GM12878 (cell line): Measurements from ENCODE around the gene FRMD5. TPM values are rescaled to one million over a fixed set of nuclear protein-coding genes. Genes with fewer than 3 reads are reported as not detected.

Experiments
- CBX5 ChIP-seq: sonication (generic); IDR thresholded peaks from 2 replicates; pipeline ENCODE4 v1.6.1; 2016; ENCODE audit warnings: low read depth, moderate library complexity, mild to moderate bottlenecking, inconsistent platforms
- EED ChIP-seq: sonication (generic); IDR thresholded peaks from 2 replicates; pipeline ENCODE4 v1.6.1; 2016; ENCODE audit warnings: antibody characterized with exemption, low read depth
- EGR1 ChIP-seq, 2 experiments: IDR thresholded peaks; 1 replicate in 1 of 2; 2 replicates in 1 of 2; pipeline ENCODE4 v1.6.1; 2011 to 2012; ENCODE audit warnings: low read depth in 2 of 2, low read length in 2 of 2, borderline replicate concordance in 1 of 2, mild to moderate bottlenecking in 1 of 2, moderate library complexity in 1 of 2
- FOS ChIP-seq: IDR thresholded peaks from 3 replicates; pipeline ENCODE4 v1.6.1; 2011; ENCODE audit warnings: borderline replicate concordance; ENCODE audit not compliant: insufficient read length; ENCODE audit errors: extremely low read depth
- HDAC2 ChIP-seq: fragments of 200-600 bp; sonication (generic); IDR thresholded peaks from 2 replicates; pipeline ENCODE4 v1.6.1; 2017
- IKZF1 ChIP-seq: fragments of 450-650 bp; conservative IDR thresholded peaks from 2 replicates; pipeline ENCODE4 v1.6.1; 2017; ENCODE audit warnings: antibody characterized with exemption, mild to moderate bottlenecking
- KAT2A ChIP-seq: conservative IDR thresholded peaks from 2 replicates; pipeline ENCODE4 v1.6.1; 2011; ENCODE audit warnings: low read depth, low read length; ENCODE audit not compliant: control insufficient read depth
- MEF2B ChIP-seq: fragments of 450-650 bp; IDR thresholded peaks from 2 replicates; pipeline ENCODE4 v1.6.1; 2018; ENCODE audit warnings: mild to moderate bottlenecking, moderate library complexity; ENCODE audit not compliant: partially characterized antibody, poor library complexity, severe bottlenecking
- NR2F1 ChIP-seq: fragments of 450-650 bp; conservative IDR thresholded peaks from 2 replicates; pipeline ENCODE4 v1.6.1; 2017; ENCODE audit warnings: mild to moderate bottlenecking
- PAX8 ChIP-seq: fragments of 450-650 bp; IDR thresholded peaks from 2 replicates; pipeline ENCODE4 v1.6.1; 2017; ENCODE audit warnings: mild to moderate bottlenecking, moderate library complexity
- PML ChIP-seq: IDR thresholded peaks from 2 replicates; pipeline ENCODE4 v1.6.1; 2012; ENCODE audit warnings: low read length, inconsistent platforms
- POU2F2 ChIP-seq: IDR thresholded peaks from 3 replicates; pipeline ENCODE4 v1.6.1; 2011; ENCODE audit warnings: low read depth, mild to moderate bottlenecking, low read length, borderline replicate concordance
- RFX5 ChIP-seq: IDR thresholded peaks from 2 replicates; pipeline ENCODE4 v1.6.1; 2011; ENCODE audit warnings: low read depth, low read length, improper control_type of control experiment
- RUNX3 ChIP-seq: IDR thresholded peaks from 2 replicates; pipeline ENCODE4 v1.6.1; 2012; ENCODE audit warnings: low read length, inconsistent platforms
- WRNIP1 ChIP-seq: IDR thresholded peaks from 2 replicates; pipeline ENCODE4 v1.6.1; 2011; ENCODE audit warnings: low read depth, low read length, improper control_type of control experiment, borderline replicate concordance
- ZNF207 ChIP-seq: fragments of 450-650 bp; IDR thresholded peaks from 2 replicates; pipeline ENCODE4 v1.6.1; 2014; ENCODE audit warnings: antibody characterized with exemption, mild to moderate bottlenecking, borderline replicate concordance
- ZNF217 ChIP-seq: fragments of 450-650 bp; IDR thresholded peaks from 2 replicates; pipeline ENCODE4 v1.6.1; 2017; ENCODE audit warnings: antibody characterized with exemption, mild to moderate bottlenecking
- ZSCAN29 ChIP-seq: fragments of 450-650 bp; IDR thresholded peaks from 2 replicates; pipeline ENCODE4 v1.6.1; 2017; ENCODE audit warnings: mild to moderate bottlenecking, moderate library complexity
- polyA plus RNA-seq, 11 experiments: library from polyadenylated mRNA; depleted of rRNA in 4 of 11; unstranded in 6 of 11; stranded (reverse) in 5 of 11; fragments of >200 nt; fragmentation: Nextera tagmentation in 4 of 11; fragmentation: Illumina TruSeq in 1 of 11; extraction: Ambion mirVana in 4 of 11; extraction: Trizol in 1 of 11; gene quantifications; 1 replicate in 1 of 11; 2 replicates in 10 of 11; pipeline versions ENCODE4 v1.2.1 to v1.2.3, GENCODE V29; 2011 to 2016; ENCODE audit warnings: inconsistent platforms in 2 of 11, missing spikeins in 2 of 11, low read depth in 1 of 11
- total RNA-seq, 4 experiments: library from RNA; depleted of rRNA in 3 of 4; stranded (reverse); fragments of >200 nt in 3 of 4; fragmentation: Illumina TruSeq in 1 of 4; extraction: Trizol in 1 of 4; gene quantifications; 2 replicates each; pipeline versions ENCODE4 v1.2.1 to v1.2.3, GENCODE V29; 2013 to 2021
- TF ChIP-seq, protein P1 (sequence below): fragments of 450-650 bp; IDR thresholded peaks from 2 replicates; pipeline ENCODE4 v1.6.1; 2016; ENCODE audit warnings: mild to moderate bottlenecking
- TF ChIP-seq, protein P2 (sequence below): fragments of 450-650 bp; conservative IDR thresholded peaks from 2 replicates; pipeline ENCODE4 v1.6.1; 2017; ENCODE audit warnings: mild to moderate bottlenecking, moderate library complexity
- TF ChIP-seq, protein P3 (sequence below): fragments of 450-650 bp; formaldehyde crosslinking; IDR thresholded peaks from 2 replicates; pipeline ENCODE4 v1.4.0; 2022; ENCODE audit warnings: mild to moderate bottlenecking, moderate library complexity
- TF ChIP-seq, protein P4 (sequence below), 3 experiments: IDR thresholded peaks in 2 of 3; conservative IDR thresholded peaks in 1 of 3; 2 replicates each; pipeline ENCODE4 v1.5.1; 2011; ENCODE audit warnings: low read depth in 3 of 3, low read length in 3 of 3, mild to moderate bottlenecking in 3 of 3, control low read depth in 2 of 3, moderate library complexity in 2 of 3, inconsistent platforms in 1 of 3, mixed read lengths in 1 of 3; ENCODE audit not compliant: control insufficient read depth in 2 of 3, insufficient read depth in 1 of 3; ENCODE audit errors: extremely low read depth in 1 of 3

FRMD5 gene
- total and polyA plus RNA-seq, 10 of the 15 experiments (the other 5 are each of a cell fraction or from before 2014, with no cell fraction given), result 0.26 to 6.4 (median 0.68) TPM; not detected in 1

DNA sequence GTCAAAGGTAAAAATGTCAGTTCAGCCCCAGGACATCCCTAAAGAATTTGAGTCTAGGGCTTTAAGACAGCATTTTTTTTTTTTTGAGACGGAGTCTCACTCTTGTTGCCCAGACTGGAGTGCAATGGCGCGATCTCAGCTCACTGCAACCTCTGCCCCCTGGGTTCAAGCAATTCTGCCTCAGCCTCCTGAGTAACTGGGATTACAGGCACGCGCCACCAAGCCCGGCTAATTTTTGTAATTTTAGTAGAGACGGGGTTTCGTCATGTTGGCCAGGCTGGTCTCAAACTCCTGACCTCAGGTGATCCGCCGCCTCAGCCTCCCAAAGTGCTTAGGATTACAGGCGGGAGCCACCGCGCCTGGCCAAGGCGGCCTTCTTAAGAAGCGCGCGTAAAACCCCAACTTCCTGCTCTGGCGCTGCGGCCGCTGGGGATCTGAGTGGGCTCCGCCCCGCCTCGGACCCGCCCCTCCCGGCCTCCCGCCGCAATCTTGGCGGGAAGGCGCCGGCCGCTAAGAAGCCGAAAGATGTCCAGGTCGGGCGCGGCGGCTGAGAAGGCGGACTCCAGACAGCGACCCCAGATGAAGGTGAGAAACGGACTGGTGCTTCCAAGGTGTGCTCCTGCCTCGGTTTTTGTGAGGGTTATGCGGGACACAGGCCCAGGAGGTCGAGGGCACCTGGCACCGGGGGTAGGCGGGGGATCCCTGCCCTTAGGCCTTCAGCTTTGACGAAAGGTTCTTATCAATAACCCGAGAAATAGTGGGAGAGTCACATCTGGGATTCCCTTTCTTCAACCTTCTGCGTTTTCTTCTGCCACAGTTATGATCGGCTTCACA lies 368.3 kb downstream of the FRMD5 start, which contains the start of gene WDR76 (continued):
- TF ChIP-seq, protein P1, sequence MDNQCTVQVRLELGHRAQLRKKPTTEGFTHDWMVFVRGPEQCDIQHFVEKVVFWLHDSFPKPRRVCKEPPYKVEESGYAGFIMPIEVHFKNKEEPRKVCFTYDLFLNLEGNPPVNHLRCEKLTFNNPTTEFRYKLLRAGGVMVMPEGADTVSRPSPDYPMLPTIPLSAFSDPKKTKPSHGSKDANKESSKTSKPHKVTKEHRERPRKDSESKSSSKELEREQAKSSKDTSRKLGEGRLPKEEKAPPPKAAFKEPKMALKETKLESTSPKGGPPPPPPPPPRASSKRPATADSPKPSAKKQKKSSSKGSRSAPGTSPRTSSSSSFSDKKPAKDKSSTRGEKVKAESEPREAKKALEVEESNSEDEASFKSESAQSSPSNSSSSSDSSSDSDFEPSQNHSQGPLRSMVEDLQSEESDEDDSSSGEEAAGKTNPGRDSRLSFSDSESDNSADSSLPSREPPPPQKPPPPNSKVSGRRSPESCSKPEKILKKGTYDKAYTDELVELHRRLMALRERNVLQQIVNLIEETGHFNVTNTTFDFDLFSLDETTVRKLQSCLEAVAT, result no peak
- peak; percentile 80; the same call in 1 of the 2 replicates for TF ChIP-seq PML
- TF ChIP-seq MEF2B, result no peak
- 0 out of 2 replicates have a peak, but pooled peaks have one; percentile 40 for TF ChIP-seq NR2F1
- TF ChIP-seq CBX5, result peak; percentile 55; the same call in 1 of the 2 replicates
- no peak for TF ChIP-seq RFX5
- TF ChIP-seq POU2F2, result no peak
- TF ChIP-seq, protein P2, sequence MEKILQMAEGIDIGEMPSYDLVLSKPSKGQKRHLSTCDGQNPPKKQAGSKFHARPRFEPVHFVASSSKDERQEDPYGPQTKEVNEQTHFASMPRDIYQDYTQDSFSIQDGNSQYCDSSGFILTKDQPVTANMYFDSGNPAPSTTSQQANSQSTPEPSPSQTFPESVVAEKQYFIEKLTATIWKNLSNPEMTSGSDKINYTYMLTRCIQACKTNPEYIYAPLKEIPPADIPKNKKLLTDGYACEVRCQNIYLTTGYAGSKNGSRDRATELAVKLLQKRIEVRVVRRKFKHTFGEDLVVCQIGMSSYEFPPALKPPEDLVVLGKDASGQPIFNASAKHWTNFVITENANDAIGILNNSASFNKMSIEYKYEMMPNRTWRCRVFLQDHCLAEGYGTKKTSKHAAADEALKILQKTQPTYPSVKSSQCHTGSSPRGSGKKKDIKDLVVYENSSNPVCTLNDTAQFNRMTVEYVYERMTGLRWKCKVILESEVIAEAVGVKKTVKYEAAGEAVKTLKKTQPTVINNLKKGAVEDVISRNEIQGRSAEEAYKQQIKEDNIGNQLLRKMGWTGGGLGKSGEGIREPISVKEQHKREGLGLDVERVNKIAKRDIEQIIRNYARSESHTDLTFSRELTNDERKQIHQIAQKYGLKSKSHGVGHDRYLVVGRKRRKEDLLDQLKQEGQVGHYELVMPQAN, result no peak; the same call in 1 of the 2 replicates
- TF ChIP-seq IKZF1, result peak; percentile 62
- peak; percentile 73 for TF ChIP-seq ZNF217
- no peak for TF ChIP-seq ZSCAN29
- no peak for TF ChIP-seq EED
- no peak for TF ChIP-seq PAX8
- TF ChIP-seq, protein P3, sequence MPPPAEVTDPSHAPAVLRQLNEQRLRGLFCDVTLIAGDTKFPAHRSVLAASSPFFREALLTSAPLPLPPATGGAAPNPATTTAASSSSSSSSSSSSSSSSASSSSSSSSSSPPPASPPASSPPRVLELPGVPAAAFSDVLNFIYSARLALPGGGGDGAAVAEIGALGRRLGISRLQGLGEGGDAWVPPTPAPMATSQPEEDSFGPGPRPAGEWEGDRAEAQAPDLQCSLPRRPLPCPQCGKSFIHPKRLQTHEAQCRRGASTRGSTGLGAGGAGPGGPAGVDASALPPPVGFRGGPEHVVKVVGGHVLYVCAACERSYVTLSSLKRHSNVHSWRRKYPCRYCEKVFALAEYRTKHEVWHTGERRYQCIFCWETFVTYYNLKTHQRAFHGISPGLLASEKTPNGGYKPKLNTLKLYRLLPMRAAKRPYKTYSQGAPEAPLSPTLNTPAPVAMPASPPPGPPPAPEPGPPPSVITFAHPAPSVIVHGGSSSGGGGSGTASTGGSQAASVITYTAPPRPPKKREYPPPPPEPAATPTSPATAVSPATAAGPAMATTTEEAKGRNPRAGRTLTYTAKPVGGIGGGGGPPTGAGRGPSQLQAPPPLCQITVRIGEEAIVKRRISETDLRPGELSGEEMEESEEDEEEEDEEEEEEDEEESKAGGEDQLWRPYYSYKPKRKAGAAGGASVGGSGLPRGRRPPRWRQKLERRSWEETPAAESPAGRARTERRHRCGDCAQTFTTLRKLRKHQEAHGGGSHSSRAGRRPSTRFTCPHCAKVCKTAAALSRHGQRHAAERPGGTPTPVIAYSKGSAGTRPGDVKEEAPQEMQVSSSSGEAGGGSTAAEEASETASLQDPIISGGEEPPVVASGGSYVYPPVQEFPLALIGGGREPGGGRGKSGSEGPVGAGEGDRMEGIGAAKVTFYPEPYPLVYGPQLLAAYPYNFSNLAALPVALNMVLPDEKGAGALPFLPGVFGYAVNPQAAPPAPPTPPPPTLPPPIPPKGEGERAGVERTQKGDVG (CRISPR knock-in tag), result no peak
- TF ChIP-seq WRNIP1, result no peak
- TF ChIP-seq HDAC2, result no peak
- TF ChIP-seq, protein P4, sequence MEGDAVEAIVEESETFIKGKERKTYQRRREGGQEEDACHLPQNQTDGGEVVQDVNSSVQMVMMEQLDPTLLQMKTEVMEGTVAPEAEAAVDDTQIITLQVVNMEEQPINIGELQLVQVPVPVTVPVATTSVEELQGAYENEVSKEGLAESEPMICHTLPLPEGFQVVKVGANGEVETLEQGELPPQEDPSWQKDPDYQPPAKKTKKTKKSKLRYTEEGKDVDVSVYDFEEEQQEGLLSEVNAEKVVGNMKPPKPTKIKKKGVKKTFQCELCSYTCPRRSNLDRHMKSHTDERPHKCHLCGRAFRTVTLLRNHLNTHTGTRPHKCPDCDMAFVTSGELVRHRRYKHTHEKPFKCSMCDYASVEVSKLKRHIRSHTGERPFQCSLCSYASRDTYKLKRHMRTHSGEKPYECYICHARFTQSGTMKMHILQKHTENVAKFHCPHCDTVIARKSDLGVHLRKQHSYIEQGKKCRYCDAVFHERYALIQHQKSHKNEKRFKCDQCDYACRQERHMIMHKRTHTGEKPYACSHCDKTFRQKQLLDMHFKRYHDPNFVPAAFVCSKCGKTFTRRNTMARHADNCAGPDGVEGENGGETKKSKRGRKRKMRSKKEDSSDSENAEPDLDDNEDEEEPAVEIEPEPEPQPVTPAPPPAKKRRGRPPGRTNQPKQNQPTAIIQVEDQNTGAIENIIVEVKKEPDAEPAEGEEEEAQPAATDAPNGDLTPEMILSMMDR (IDR thresholded peaks at IDR 0.05 in 2 of 3, conservative IDR thresholded peaks at IDR 0.05 in 1 of 3; ENCODE audit: control insufficient read depth in 2 of 3, extremely low read depth in 1 of 3, insufficient read depth in 1 of 3, low read depth in 3 of 3, low read length in 3 of 3), result no peak
- TF ChIP-seq KAT2A, result no peak
- no peak for TF ChIP-seq FOS
- peak; percentile 46; the same call in 1 of the 2 replicates for TF ChIP-seq RUNX3
- TF ChIP-seq ZNF207, result no peak
- TF ChIP-seq EGR1 (IDR thresholded peaks at IDR 0.05; ENCODE audit: borderline replicate concordance in 1 of 2, low read depth in 2 of 2, low read length in 2 of 2), result 0 out of 3 replicates have a peak, but pooled peaks of 1 of the 2 experiments have one; percentile 16
